ENCODE data around the gene SLC7A11.

SLC7A11 gene

GRCh38 chr4:138164208-138164607 lies 77.9 kb downstream of the SLC7A11 start:
- in situ Hi-C loops (cut with MboI; ENCODE audit: low sequenced_read_pairs): no loop called here

DNA sequence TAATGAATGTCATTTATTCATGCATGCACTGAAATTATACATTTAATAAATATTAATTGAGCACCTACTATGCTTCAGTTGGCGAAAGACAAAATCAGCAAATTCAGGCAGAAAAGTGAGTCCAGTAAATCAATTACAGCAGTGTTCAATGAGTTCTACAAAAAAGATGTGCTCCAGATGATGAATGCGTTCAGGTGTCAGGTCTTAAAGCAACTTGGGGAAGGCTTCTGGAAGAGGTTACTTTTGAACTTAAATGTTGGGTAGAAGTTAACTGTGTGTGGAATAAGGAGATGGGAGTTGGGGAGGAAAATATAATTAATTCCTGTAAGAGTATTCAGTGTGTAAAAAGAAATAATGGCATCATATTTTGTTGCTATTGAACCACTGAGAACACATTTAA lies 79.0 kb downstream of the SLC7A11 start:
- in situ Hi-C loops (cut with MboI; ENCODE audit: low sequenced_read_pairs): no loop called here

GRCh38 chr4:138162259-138162658 lies 79.9 kb downstream of the SLC7A11 start:
- in situ Hi-C loops (cut with MboI; ENCODE audit: low sequenced_read_pairs): no loop called here

GRCh38 chr4:138161351-138161750 lies 80.8 kb downstream of the SLC7A11 start:
- in situ Hi-C loops (cut with MboI; ENCODE audit: low sequenced_read_pairs): no loop called here

- in situ Hi-C loops (cut with MboI; ENCODE audit: low sequenced_read_pairs): no loop called here
Observed at GRCh38 chr4:138158746-138159297, 83.3 kb downstream of the SLC7A11 start.

GRCh38 chr4:138140879-138141278 lies 101.3 kb downstream of the SLC7A11 start:
- in situ Hi-C loops (cut with MboI; ENCODE audit: low sequenced_read_pairs): no loop called here

- in situ Hi-C loops (cut with MboI; ENCODE audit: low sequenced_read_pairs): no loop called here
Observed at GRCh38 chr4:138138774-138139173, 103.4 kb downstream of the SLC7A11 start.

- in situ Hi-C loops (cut with MboI; ENCODE audit: low sequenced_read_pairs): no loop called here
Observed at GRCh38 chr4:138135610-138136009, 106.5 kb downstream of the SLC7A11 start.

- in situ Hi-C loops (cut with MboI; ENCODE audit: low sequenced_read_pairs): no loop called here
Observed at GRCh38 chr4:138118270-138118669, 123.9 kb downstream of the SLC7A11 start.

GRCh38 chr4:138115053-138115452 lies 127.1 kb downstream of the SLC7A11 start:
- in situ Hi-C loops (cut with MboI; ENCODE audit: low sequenced_read_pairs): no loop called here

DNA sequence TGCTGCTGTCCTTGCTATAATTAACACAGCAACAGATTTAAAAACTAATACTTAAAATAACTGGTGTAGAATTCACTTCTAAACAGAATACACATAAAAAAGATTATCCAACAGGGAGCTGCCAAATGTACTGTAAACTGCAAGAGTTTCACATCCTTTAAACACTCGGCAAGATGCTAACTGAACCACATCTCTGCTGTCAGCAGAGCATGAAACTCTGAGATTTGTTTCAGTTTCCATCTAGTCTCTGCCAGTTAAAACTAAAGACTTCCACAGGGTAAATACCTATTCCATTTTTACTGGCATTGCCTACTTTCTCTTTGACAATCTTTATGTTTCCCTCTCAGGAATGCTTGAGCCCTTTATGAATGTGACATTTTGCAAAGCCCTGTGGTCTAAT lies 127.7 kb downstream of the SLC7A11 start:
- in situ Hi-C loops (cut with MboI; ENCODE audit: low sequenced_read_pairs): no loop called here
